ENCODE results near the gene CR2. TPM values are rescaled to one million over a fixed set of nuclear protein-coding genes. Genes with fewer than 3 reads are reported as not detected.
"Not testable (repeated sequence)": the region's sequence is repeated elsewhere in the genome, so short reads cannot be mapped to it uniquely, and the experiment has no call there.

The CR2 gene
- total and polyA plus RNA-seq, 9 donors, result 0.08 to 0.27 (median 0.10) TPM; not detected in 5

- Histone ChIP-seq H3K4me1 (ENCODE audit: insufficient read depth) (no peaks in the 10 kb centered on the region), H3K4me3 (no peak overlapping the region), H3K27ac (no peak overlapping the region), H3K9me3 (no peaks in the 10 kb centered on the region), H3K36me3 (no peaks in the 10 kb centered on the region), H3K27me3 (no peaks in the 10 kb centered on the region)
- no peak for DNase-seq
- WGBS, 3 donors, result 24 to 44% (median 43%) methylated on average over 1 of the region's 1 CpG
- TF ChIP-seq POLR2A (IDR thresholded peaks at IDR 0.05) (no peak), CTCF (IDR thresholded peaks at IDR 0.05) (no peak), EP300 (IDR thresholded peaks at IDR 0.05) (no peak)
- intact Hi-C loops (cut with DNase I), result no loop called here
Measured at GRCh38 chr1:207510444-207510843, 56.3 kb downstream of the CR2 start.

GRCh38 chr1:207514890-207515289 is 60.8 kb downstream of the CR2 start:
- no peaks in the 10 kb centered on the region for H3K36me3 ChIP-seq
- H3K4me1 ChIP-seq (ENCODE audit: insufficient read depth), result no peaks in the 10 kb centered on the region
- intact Hi-C loops (cut with DNase I), result no loop called here
- no peak for DNase-seq
- WGBS, 3 donors, result 89 to 91% (median 90%) methylated on average over 13 of the region's 13 CpGs
- peaks cover 0 to 2% of the 10 kb centered on the region in 2 donors for H3K9me3 ChIP-seq
- H3K27ac ChIP-seq, result no peak overlapping the region
- H3K4me3 ChIP-seq, result no peak overlapping the region
- TF ChIP-seq EP300 (IDR thresholded peaks at IDR 0.05) (no peak), CTCF (IDR thresholded peaks at IDR 0.05) (no peak), POLR2A (IDR thresholded peaks at IDR 0.05) (no peak)
- H3K27me3 ChIP-seq, result no peaks in the 10 kb centered on the region

- H3K4me1 ChIP-seq (ENCODE audit: insufficient read depth), result no peaks in the 10 kb centered on the region
- no peak overlapping the region for H3K4me3 ChIP-seq
- TF ChIP-seq CTCF (IDR thresholded peaks at IDR 0.05) (no peak), EP300 (IDR thresholded peaks at IDR 0.05) (no peak), POLR2A (IDR thresholded peaks at IDR 0.05) (no peak)
- H3K36me3 ChIP-seq, result no peaks in the 10 kb centered on the region
- peaks cover 0 to 2% of the 10 kb centered on the region in 2 donors for H3K9me3 ChIP-seq
- H3K27ac ChIP-seq, result no peak overlapping the region
- H3K27me3 ChIP-seq, result no peaks in the 10 kb centered on the region
- DNase-seq, result no peak
- intact Hi-C loops (cut with DNase I), result no loop called here
Measured at GRCh38 chr1:207516729-207517128, 62.6 kb downstream of the CR2 start.

GRCh38 chr1:207518608-207519236 is 64.6 kb downstream of the CR2 start:
- Histone ChIP-seq H3K27ac (no peak overlapping the region), H3K4me3 (no peak overlapping the region), H3K27me3 (no peaks in the 10 kb centered on the region), H3K9me3 (peaks cover 0 to 2% of the 10 kb centered on the region in 2 donors), H3K4me1 (ENCODE audit: insufficient read depth) (no peaks in the 10 kb centered on the region), H3K36me3 (no peaks in the 10 kb centered on the region)
- 60 to 71% (median 66%) methylated on average over 4 of the region's 4 CpGs for WGBS, 3 donors
- DNase-seq, result no peak
- intact Hi-C loops (cut with DNase I), result no loop called here
- no peak for TF ChIP-seq EP300 (IDR thresholded peaks at IDR 0.05)

GRCh38 chr1:207519505-207520399 is 65.6 kb downstream of the CR2 start:
- Histone ChIP-seq H3K4me3 (no peak overlapping the region), H3K27me3 (no peaks in the 10 kb centered on the region), H3K4me1 (ENCODE audit: insufficient read depth) (no peaks in the 10 kb centered on the region), H3K27ac (no peak overlapping the region), H3K36me3 (no peaks in the 10 kb centered on the region), H3K9me3 (peaks cover 0 to 2% of the 10 kb centered on the region in 2 donors)
- no peak for TF ChIP-seq POLR2A (IDR thresholded peaks at IDR 0.05)
- TF ChIP-seq CTCF (IDR thresholded peaks at IDR 0.05), result no peak
- no peak for TF ChIP-seq EP300 (IDR thresholded peaks at IDR 0.05)
- intact Hi-C loops (cut with DNase I), result no loop called here
- DNase-seq, result no peak
- WGBS, 3 donors, result 63 to 69% (median 64%) methylated on average over 23 of the region's 23 CpGs

- H3K4me3 ChIP-seq; H3K9me3 ChIP-seq; H3K4me1 ChIP-seq (ENCODE audit: insufficient read depth); intact Hi-C loops (cut with DNase I); H3K27ac ChIP-seq; H3K27me3 ChIP-seq; H3K36me3 ChIP-seq; DNase-seq: not testable (repeated sequence)
- 76 to 82% (median 78%) methylated on average over 10 of the region's 10 CpGs for WGBS, 3 donors
Measured at GRCh38 chr1:207520400-207521345, 66.5 kb downstream of the CR2 start.

All from ovary (tissue), 9 donors.